Measurements from ENCODE around the gene METAP1. TPM values are rescaled to one million over a fixed set of nuclear protein-coding genes. Genes with fewer than 3 reads are reported as not detected.
A peak's percentile ranks its signal among the peaks of the same experiment; 100 is the strongest.

The METAP1 gene
- total and polyA plus RNA-seq, 2 experiments from 2014 or later = 64.1 to 122 TPM

- TF ChIP-seq, protein P1, sequence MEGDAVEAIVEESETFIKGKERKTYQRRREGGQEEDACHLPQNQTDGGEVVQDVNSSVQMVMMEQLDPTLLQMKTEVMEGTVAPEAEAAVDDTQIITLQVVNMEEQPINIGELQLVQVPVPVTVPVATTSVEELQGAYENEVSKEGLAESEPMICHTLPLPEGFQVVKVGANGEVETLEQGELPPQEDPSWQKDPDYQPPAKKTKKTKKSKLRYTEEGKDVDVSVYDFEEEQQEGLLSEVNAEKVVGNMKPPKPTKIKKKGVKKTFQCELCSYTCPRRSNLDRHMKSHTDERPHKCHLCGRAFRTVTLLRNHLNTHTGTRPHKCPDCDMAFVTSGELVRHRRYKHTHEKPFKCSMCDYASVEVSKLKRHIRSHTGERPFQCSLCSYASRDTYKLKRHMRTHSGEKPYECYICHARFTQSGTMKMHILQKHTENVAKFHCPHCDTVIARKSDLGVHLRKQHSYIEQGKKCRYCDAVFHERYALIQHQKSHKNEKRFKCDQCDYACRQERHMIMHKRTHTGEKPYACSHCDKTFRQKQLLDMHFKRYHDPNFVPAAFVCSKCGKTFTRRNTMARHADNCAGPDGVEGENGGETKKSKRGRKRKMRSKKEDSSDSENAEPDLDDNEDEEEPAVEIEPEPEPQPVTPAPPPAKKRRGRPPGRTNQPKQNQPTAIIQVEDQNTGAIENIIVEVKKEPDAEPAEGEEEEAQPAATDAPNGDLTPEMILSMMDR (conservative IDR thresholded peaks at IDR 0.05; ENCODE audit: low read depth in 2 of 2) = no peak
- TF ChIP-seq STAT1 (IDR thresholded peaks at IDR 0.05; ENCODE audit: unreplicated experiment) (no peak), EZH2phosphoT487 (IDR thresholded peaks at IDR 0.05; ENCODE audit: unreplicated experiment) (no peak), POLR2AphosphoS5 (IDR thresholded peaks at IDR 0.05; ENCODE audit: low read depth) (no peak), ZNF114 (CRISPR knock-in tag; IDR thresholded peaks at IDR 0.05) (no peak), NANOG (IDR thresholded peaks at IDR 0.05; ENCODE audit: borderline replicate concordance) (no peak), JUNB (IDR thresholded peaks at IDR 0.05; ENCODE audit: unreplicated experiment) (no peak), CREB1 (CRISPR knock-in tag; IDR thresholded peaks at IDR 0.05; ENCODE audit: low read depth) (no peak)
- TF ChIP-seq, protein P2, sequence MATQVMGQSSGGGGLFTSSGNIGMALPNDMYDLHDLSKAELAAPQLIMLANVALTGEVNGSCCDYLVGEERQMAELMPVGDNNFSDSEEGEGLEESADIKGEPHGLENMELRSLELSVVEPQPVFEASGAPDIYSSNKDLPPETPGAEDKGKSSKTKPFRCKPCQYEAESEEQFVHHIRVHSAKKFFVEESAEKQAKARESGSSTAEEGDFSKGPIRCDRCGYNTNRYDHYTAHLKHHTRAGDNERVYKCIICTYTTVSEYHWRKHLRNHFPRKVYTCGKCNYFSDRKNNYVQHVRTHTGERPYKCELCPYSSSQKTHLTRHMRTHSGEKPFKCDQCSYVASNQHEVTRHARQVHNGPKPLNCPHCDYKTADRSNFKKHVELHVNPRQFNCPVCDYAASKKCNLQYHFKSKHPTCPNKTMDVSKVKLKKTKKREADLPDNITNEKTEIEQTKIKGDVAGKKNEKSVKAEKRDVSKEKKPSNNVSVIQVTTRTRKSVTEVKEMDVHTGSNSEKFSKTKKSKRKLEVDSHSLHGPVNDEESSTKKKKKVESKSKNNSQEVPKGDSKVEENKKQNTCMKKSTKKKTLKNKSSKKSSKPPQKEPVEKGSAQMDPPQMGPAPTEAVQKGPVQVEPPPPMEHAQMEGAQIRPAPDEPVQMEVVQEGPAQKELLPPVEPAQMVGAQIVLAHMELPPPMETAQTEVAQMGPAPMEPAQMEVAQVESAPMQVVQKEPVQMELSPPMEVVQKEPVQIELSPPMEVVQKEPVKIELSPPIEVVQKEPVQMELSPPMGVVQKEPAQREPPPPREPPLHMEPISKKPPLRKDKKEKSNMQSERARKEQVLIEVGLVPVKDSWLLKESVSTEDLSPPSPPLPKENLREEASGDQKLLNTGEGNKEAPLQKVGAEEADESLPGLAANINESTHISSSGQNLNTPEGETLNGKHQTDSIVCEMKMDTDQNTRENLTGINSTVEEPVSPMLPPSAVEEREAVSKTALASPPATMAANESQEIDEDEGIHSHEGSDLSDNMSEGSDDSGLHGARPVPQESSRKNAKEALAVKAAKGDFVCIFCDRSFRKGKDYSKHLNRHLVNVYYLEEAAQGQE (IDR thresholded peaks at IDR 0.05; ENCODE audit: unreplicated experiment) = no peak
- TF ChIP-seq, protein P3, sequence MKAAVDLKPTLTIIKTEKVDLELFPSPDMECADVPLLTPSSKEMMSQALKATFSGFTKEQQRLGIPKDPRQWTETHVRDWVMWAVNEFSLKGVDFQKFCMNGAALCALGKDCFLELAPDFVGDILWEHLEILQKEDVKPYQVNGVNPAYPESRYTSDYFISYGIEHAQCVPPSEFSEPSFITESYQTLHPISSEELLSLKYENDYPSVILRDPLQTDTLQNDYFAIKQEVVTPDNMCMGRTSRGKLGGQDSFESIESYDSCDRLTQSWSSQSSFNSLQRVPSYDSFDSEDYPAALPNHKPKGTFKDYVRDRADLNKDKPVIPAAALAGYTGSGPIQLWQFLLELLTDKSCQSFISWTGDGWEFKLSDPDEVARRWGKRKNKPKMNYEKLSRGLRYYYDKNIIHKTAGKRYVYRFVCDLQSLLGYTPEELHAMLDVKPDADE (IDR thresholded peaks at IDR 0.05) = no peak
Observed at GRCh38 chr4:99043346-99043745, 47.8 kb downstream of the METAP1 start (continued).

DNA sequence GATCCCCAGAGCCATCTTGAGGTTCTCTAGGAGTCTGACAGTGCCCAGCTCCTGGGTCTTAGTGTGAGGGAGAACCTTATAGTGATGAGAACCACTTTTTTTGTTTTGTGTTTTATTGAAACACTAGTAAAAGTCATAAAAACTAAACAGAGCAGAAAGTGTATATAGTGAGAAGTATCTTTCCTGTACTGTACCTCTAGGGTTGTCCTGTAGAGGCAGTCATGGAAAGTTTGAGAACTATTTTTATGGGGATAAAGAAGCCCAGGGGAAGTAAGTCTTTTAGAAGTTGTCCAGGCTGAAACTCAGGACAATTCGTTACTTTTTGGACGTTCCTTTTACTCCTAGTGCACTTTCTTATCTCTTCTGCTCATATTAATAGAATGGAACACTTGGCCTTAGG, 52.2 kb downstream of the METAP1 start:
- Histone ChIP-seq H3K79me2 (replicated peaks; ENCODE audit: insufficient read depth) (peaks cover 28% of the 10 kb centered on the region), H3F3A (replicated peaks; ENCODE audit: low read depth) (no peaks in the 10 kb centered on the region), H3K36me3 (ENCODE audit: insufficient read depth) (peaks cover 40% of the 10 kb centered on the region), H3K27me3 (ENCODE audit: insufficient read depth) (no peaks in the 10 kb centered on the region), H4K20me1 (replicated peaks; ENCODE audit: insufficient read depth) (peaks cover 15% of the 10 kb centered on the region), H3K9me2 (ENCODE audit: insufficient read depth) (no peaks in the 10 kb centered on the region), H3K4me3 (no peak overlapping the region), H3K4me2 (no peak overlapping the region), H3K27ac (ENCODE audit: low read depth) (0 out of 2 replicates have a peak overlapping the region, but pooled peaks have one; percentile 39), H3K4me1 (ENCODE audit: insufficient read depth) (no peaks in the 10 kb centered on the region), H2AFZ (no peak overlapping the region)
- ATAC-seq = no peak
- peaks cover 2% of the 10 kb centered on the region; the same call in 1 of the 3 replicates for H3K9me3 Mint-ChIP-seq
- no peak overlapping the region for H3K4me3 Mint-ChIP-seq
- H3K36me3 Mint-ChIP-seq (ENCODE audit: low read depth) = peaks cover 85% of the 10 kb centered on the region
- no peak for DNase-seq (ENCODE audit: low spot score)
- no peak overlapping the region for H3K27ac Mint-ChIP-seq
- no peaks in the 10 kb centered on the region for H3K27me3 Mint-ChIP-seq (ENCODE audit: insufficient read depth, low read depth, poor library complexity)
- H3K4me1 Mint-ChIP-seq = no peaks in the 10 kb centered on the region
- TF ChIP-seq JUNB (IDR thresholded peaks at IDR 0.05; ENCODE audit: unreplicated experiment) (no peak), NANOG (IDR thresholded peaks at IDR 0.05; ENCODE audit: borderline replicate concordance) (no peak), ZNF331 (CRISPR knock-in tag; IDR thresholded peaks at IDR 0.05; ENCODE audit: low read depth) (no peak)
- TF ChIP-seq, protein P3 (IDR thresholded peaks at IDR 0.05) = no peak
- TF ChIP-seq, protein P4, sequence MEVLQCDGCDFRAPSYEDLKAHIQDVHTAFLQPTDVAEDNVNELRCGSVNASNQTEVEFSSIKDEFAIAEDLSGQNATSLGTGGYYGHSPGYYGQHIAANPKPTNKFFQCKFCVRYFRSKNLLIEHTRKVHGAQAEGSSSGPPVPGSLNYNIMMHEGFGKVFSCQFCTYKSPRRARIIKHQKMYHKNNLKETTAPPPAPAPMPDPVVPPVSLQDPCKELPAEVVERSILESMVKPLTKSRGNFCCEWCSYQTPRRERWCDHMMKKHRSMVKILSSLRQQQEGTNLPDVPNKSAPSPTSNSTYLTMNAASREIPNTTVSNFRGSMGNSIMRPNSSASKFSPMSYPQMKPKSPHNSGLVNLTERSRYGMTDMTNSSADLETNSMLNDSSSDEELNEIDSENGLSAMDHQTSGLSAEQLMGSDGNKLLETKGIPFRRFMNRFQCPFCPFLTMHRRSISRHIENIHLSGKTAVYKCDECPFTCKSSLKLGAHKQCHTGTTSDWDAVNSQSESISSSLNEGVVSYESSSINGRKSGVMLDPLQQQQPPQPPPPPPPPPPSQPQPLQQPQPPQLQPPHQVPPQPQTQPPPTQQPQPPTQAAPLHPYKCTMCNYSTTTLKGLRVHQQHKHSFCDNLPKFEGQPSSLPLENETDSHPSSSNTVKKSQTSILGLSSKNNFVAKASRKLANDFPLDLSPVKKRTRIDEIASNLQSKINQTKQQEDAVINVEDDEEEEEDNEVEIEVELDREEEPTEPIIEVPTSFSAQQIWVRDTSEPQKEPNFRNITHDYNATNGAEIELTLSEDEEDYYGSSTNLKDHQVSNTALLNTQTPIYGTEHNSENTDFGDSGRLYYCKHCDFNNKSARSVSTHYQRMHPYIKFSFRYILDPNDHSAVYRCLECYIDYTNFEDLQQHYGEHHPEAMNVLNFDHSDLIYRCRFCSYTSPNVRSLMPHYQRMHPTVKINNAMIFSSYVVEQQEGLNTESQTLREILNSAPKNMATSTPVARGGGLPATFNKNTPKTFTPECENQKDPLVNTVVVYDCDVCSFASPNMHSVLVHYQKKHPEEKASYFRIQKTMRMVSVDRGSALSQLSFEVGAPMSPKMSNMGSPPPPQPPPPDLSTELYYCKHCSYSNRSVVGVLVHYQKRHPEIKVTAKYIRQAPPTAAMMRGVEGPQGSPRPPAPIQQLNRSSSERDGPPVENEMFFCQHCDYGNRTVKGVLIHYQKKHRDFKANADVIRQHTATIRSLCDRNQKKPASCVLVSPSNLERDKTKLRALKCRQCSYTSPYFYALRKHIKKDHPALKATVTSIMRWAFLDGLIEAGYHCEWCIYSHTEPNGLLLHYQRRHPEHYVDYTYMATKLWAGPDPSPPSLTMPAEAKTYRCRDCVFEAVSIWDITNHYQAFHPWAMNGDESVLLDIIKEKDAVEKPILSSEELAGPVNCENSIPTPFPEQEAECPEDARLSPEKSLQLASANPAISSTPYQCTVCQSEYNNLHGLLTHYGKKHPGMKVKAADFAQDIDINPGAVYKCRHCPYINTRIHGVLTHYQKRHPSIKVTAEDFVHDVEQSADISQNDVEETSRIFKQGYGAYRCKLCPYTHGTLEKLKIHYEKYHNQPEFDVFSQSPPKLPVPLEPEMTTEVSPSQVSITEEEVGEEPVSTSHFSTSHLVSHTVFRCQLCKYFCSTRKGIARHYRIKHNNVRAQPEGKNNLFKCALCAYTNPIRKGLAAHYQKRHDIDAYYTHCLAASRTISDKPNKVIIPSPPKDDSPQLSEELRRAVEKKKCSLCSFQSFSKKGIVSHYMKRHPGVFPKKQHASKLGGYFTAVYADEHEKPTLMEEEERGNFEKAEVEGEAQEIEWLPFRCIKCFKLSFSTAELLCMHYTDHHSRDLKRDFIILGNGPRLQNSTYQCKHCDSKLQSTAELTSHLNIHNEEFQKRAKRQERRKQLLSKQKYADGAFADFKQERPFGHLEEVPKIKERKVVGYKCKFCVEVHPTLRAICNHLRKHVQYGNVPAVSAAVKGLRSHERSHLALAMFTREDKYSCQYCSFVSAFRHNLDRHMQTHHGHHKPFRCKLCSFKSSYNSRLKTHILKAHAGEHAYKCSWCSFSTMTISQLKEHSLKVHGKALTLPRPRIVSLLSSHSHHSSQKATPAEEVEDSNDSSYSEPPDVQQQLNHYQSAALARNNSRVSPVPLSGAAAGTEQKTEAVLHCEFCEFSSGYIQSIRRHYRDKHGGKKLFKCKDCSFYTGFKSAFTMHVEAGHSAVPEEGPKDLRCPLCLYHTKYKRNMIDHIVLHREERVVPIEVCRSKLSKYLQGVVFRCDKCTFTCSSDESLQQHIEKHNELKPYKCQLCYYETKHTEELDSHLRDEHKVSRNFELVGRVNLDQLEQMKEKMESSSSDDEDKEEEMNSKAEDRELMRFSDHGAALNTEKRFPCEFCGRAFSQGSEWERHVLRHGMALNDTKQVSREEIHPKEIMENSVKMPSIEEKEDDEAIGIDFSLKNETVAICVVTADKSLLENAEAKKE (CRISPR knock-in tag; IDR thresholded peaks at IDR 0.05) = no peak

All from GM23338 (cell line).